H1 (cell line): ENCODE measurements around the gene TTC31. TPM values are rescaled to one million over a fixed set of nuclear protein-coding genes. Genes with fewer than 3 reads are reported as not detected.

Experiments
- CBX8 ChIP-seq: fragments of 300-800, 300-1000 bp; sonication (generic); IDR thresholded peaks from 2 replicates; pipeline ENCODE4 v1.7.1; 2016; ENCODE audit warnings: low read depth, low read length, borderline replicate concordance
- CEBPB ChIP-seq: IDR thresholded peaks from 2 replicates; pipeline ENCODE4 v1.6.1; 2012; ENCODE audit warnings: low read depth, low read length
- CHD1 ChIP-seq: IDR thresholded peaks from 2 replicates; pipeline ENCODE4 v1.6.1; 2012; ENCODE audit warnings: low read depth, low read length, improper control_type of control experiment
- EP300 ChIP-seq, 2 experiments: IDR thresholded peaks; 1 replicate in 1 of 2; 2 replicates in 1 of 2; pipeline ENCODE4 v1.6.1; 2011 to 2012; ENCODE audit warnings: low read depth in 2 of 2, low read length in 2 of 2, mild to moderate bottlenecking in 2 of 2, borderline replicate concordance in 1 of 2, inconsistent platforms in 1 of 2, moderate library complexity in 1 of 2
- FOSL1 ChIP-seq: IDR thresholded peaks from 2 replicates; pipeline ENCODE4 v1.6.1; 2011; ENCODE audit warnings: mild to moderate bottlenecking, low read depth, low read length, moderate library complexity; ENCODE audit not compliant: insufficient read depth
- GABPA ChIP-seq: IDR thresholded peaks from 2 replicates; pipeline ENCODE4 v1.6.1; 2011; ENCODE audit warnings: mild to moderate bottlenecking, low read length, moderate library complexity, borderline replicate concordance; ENCODE audit not compliant: insufficient read depth
- HDAC6 ChIP-seq: IDR thresholded peaks from one replicate; pipeline ENCODE4 v1.7.1; 2012; ENCODE audit warnings: low read depth, mild to moderate bottlenecking, inconsistent platforms, low read length, moderate library complexity
- KDM4A ChIP-seq: IDR thresholded peaks from one replicate; pipeline ENCODE4 v1.7.1; 2012; ENCODE audit warnings: low read depth, mild to moderate bottlenecking, moderate library complexity, low read length, inconsistent platforms; ENCODE audit not compliant: severe bottlenecking
- NANOG ChIP-seq: IDR thresholded peaks from 2 replicates; pipeline ENCODE4 v1.6.1; 2011; ENCODE audit warnings: low read length, low read depth, mild to moderate bottlenecking, inconsistent platforms; ENCODE audit not compliant: insufficient read depth, poor library complexity, severe bottlenecking
- PHF8 ChIP-seq: fragments of 200-600 bp; sonication (generic); conservative IDR thresholded peaks from 2 replicates; pipeline ENCODE4 v1.7.1; 2012; ENCODE audit warnings: low read depth, mild to moderate bottlenecking, inconsistent platforms, low read length, moderate library complexity
- POLR2AphosphoS5 ChIP-seq: IDR thresholded peaks from 2 replicates; pipeline ENCODE4 v1.6.1; 2011; ENCODE audit warnings: low read depth, low read length
- RAD21 ChIP-seq, 2 experiments: IDR thresholded peaks in 1 of 2; conservative IDR thresholded peaks in 1 of 2; 2 replicates each; pipeline ENCODE4 v1.6.1; 2011; ENCODE audit warnings: low read depth in 2 of 2, low read length in 2 of 2, improper control_type of control experiment in 1 of 2, inconsistent platforms in 1 of 2, mild to moderate bottlenecking in 1 of 2, moderate library complexity in 1 of 2
- RBBP5 ChIP-seq: IDR thresholded peaks from 2 replicates; pipeline ENCODE4 v1.7.1; 2012; ENCODE audit warnings: low read depth, mild to moderate bottlenecking, inconsistent platforms, low read length, moderate library complexity, borderline replicate concordance
- RNF2 ChIP-seq: fragments of 200-900, 300-1000 bp; sonication (generic); IDR thresholded peaks from 2 replicates; pipeline ENCODE4 v1.7.1; 2016; ENCODE audit warnings: borderline replicate concordance, low read depth, mild to moderate bottlenecking, antibody characterized with exemption, low read length; ENCODE audit not compliant: poor library complexity, severe bottlenecking; ENCODE audit errors: missing control alignments
- SIN3A ChIP-seq, 2 experiments: IDR thresholded peaks in 1 of 2; conservative IDR thresholded peaks in 1 of 2; 2 replicates each; pipeline ENCODE4 v1.6.1; 2011 to 2012; ENCODE audit warnings: low read length in 2 of 2, improper control_type of control experiment in 1 of 2, low read depth in 1 of 2, mild to moderate bottlenecking in 1 of 2
- SIX5 ChIP-seq: IDR thresholded peaks from 2 replicates; pipeline ENCODE4 v1.6.1; 2011; ENCODE audit warnings: mild to moderate bottlenecking, low read depth, low read length
- TAF1 ChIP-seq: IDR thresholded peaks from 2 replicates; pipeline ENCODE4 v1.6.1; 2011; ENCODE audit warnings: mild to moderate bottlenecking, low read depth, low read length
- TAF7 ChIP-seq: optimal IDR thresholded peaks from 2 replicates; pipeline ENCODE3; 2011; ENCODE audit warnings: low read depth, mild to moderate bottlenecking, inconsistent platforms, low read length, moderate library complexity, borderline replicate concordance
- TCF12 ChIP-seq: IDR thresholded peaks from 2 replicates; pipeline ENCODE4 v1.6.1; 2011; ENCODE audit warnings: low read depth, mild to moderate bottlenecking, low read length
- polyA plus RNA-seq, 7 experiments: library from polyadenylated mRNA; depleted of rRNA in 3 of 7; stranded (reverse) in 5 of 7; unstranded in 2 of 7; fragments of >200 nt in 5 of 7; fragments of 200-250 nt in 2 of 7; gene quantifications; 1 replicate in 5 of 7; 2 replicates in 1 of 7; 4 replicates in 1 of 7; pipeline versions ENCODE4 v1.2.1 to v1.2.3, GENCODE V29; 2011 to 2013; ENCODE audit warnings: missing spikeins in 2 of 7, mixed read lengths in 2 of 7
- total RNA-seq: library from RNA; stranded (reverse); fragmentation: NEBNext Ultra II Directional; extraction: Animal tissue kit (Norgen Biotek cat#: 25700); gene quantifications from 2 replicates; pipeline ENCODE4 v1.2.1, GENCODE V29; 2021
- TF ChIP-seq, protein P1 (sequence below): IDR thresholded peaks from 2 replicates; pipeline ENCODE4 v1.6.1; 2012; ENCODE audit warnings: inconsistent platforms

The TTC31 gene
- total and polyA plus RNA-seq, 2 of the 8 experiments (the other 6 are each of a cell fraction or from before 2014, with no cell fraction given): 28.8 to 29.9 TPM

DNA sequence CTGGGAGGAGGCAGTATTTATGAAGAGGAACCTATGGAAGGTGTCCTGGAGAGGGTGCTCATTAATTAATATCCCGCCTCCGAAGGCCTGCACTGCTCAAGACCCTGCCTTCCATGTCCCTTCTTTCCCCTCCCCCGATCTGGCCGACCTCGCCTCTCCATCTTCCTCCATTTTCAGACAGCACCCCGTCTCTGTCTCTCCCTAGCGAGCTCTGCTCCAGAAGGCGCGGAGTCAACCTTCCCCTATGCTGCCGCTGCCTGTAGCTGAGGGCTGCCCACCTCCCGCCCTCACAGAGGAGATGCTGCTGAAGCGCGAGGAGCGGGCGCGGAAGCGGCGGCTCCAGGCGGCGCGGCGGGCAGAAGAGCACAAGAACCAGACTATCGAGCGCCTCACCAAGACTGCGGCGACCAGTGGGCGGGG is 25.7 kb upstream of the TTC31 start (continued):
- TF ChIP-seq CBX8 (no peak), EP300 (IDR thresholded peaks at IDR 0.05; ENCODE audit: borderline replicate concordance in 1 of 2, low read depth in 2 of 2, low read length in 2 of 2) (no peak), RBBP5 (peak; percentile 33; the same call in 1 of the 2 replicates), SIX5 (no peak), POLR2AphosphoS5 (no peak; the same call in 1 of the 2 replicates), FOSL1 (no peak), PHF8 (no peak), HDAC6 (no peak), KDM4A (peak; percentile 30), TAF7 (no peak), NANOG (no peak), TAF1 (peak; percentile 70; the same call in 1 of the 2 replicates), SIN3A (conservative IDR thresholded peaks at IDR 0.05 in 1 of 2, IDR thresholded peaks at IDR 0.05 in 1 of 2; ENCODE audit: low read depth in 1 of 2, low read length in 2 of 2) (no peak; a peak in 1 of 4 replicates), CEBPB (no peak), GABPA (no peak), TCF12 (no peak), CHD1 (no peak), RNF2 (no peak), RAD21 (IDR thresholded peaks at IDR 0.05 in 1 of 2, conservative IDR thresholded peaks at IDR 0.05 in 1 of 2; ENCODE audit: low read depth in 2 of 2, low read length in 2 of 2) (no peak)
- TF ChIP-seq, protein P1, sequence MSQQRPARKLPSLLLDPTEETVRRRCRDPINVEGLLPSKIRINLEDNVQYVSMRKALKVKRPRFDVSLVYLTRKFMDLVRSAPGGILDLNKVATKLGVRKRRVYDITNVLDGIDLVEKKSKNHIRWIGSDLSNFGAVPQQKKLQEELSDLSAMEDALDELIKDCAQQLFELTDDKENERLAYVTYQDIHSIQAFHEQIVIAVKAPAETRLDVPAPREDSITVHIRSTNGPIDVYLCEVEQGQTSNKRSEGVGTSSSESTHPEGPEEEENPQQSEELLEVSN: no peak
